Testis (tissue), 2 donors: Measurements from ENCODE around the gene TEX54.

ENCODE experiments used
- POLR2A ChIP-seq: fragments of 450-650 bp; IDR thresholded peaks from one replicate; pipeline ENCODE4 v1.6.1; 2017; ENCODE audit warnings: antibody characterized with exemption, mild to moderate bottlenecking, moderate library complexity
- TF ChIP-seq, protein P1 (sequence below), 3 experiments: fragments of 450-650 bp in 2 of 3; fragments of 200-600 bp in 1 of 3; sonication (generic) in 1 of 3; IDR thresholded peaks; one replicate each; pipeline ENCODE4 v1.5.1; 2016 to 2019; ENCODE audit warnings: antibody characterized with exemption in 3 of 3, mild to moderate bottlenecking in 2 of 3, moderate library complexity in 1 of 3

DNA sequence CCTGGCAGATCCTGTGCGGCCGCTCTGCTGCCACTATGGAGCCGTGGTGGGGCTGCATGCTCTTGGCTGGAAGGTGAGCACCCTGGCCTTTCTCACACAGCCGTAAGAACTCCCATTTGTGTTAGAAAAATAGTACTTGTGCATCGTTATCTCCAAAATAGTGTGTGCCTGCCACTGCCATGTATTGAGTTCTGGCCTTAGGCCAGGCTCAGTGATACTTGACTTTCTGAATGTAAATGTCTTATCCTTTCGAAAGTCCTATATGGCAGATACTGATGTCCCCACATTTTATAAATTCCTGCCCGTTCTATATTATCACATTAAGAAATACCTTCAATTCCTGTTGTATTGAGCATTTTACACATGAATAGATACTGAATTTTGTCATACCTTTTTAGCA lies 49.9 kb downstream of the TEX54 start:
- TF ChIP-seq POLR2A: no peak
- TF ChIP-seq, protein P1, sequence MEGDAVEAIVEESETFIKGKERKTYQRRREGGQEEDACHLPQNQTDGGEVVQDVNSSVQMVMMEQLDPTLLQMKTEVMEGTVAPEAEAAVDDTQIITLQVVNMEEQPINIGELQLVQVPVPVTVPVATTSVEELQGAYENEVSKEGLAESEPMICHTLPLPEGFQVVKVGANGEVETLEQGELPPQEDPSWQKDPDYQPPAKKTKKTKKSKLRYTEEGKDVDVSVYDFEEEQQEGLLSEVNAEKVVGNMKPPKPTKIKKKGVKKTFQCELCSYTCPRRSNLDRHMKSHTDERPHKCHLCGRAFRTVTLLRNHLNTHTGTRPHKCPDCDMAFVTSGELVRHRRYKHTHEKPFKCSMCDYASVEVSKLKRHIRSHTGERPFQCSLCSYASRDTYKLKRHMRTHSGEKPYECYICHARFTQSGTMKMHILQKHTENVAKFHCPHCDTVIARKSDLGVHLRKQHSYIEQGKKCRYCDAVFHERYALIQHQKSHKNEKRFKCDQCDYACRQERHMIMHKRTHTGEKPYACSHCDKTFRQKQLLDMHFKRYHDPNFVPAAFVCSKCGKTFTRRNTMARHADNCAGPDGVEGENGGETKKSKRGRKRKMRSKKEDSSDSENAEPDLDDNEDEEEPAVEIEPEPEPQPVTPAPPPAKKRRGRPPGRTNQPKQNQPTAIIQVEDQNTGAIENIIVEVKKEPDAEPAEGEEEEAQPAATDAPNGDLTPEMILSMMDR (IDR thresholded peaks at IDR 0.05): no peak
